WTC11 (cell line): Measurements from ENCODE around the gene RNF126.

Source experiments
- CREM ChIP-seq: sonication (generic); formaldehyde crosslinking; IDR thresholded peaks from 2 replicates; pipeline ENCODE4 v1.8.1; 2022; ENCODE audit warnings: mild to moderate bottlenecking, missing genetic modification reagents, moderate library complexity
- KAT7 ChIP-seq: sonication (generic); formaldehyde crosslinking; IDR thresholded peaks from 2 replicates; pipeline ENCODE4 v1.8.1; 2023; ENCODE audit warnings: missing genetic modification reagents, mild to moderate bottlenecking, borderline replicate concordance
- SP1 ChIP-seq: sonication (generic); formaldehyde crosslinking; conservative IDR thresholded peaks from 2 replicates; pipeline ENCODE4 v1.8.1; 2022; ENCODE audit warnings: missing genetic modification reagents
- ZNF121 ChIP-seq: sonication (generic); formaldehyde crosslinking; IDR thresholded peaks from 2 replicates; pipeline ENCODE4 v1.8.0; 2023; ENCODE audit warnings: missing genetic modification reagents
- TF ChIP-seq, protein P1 (sequence below): fragments of 250-450 bp; sonication (Bioruptor Pico); IDR thresholded peaks from 2 replicates; pipeline ENCODE4 v1.9.0; 2021; ENCODE audit warnings: moderate library complexity, mild to moderate bottlenecking, inconsistent platforms, borderline replicate concordance
- TF ChIP-seq, protein P2 (sequence below): sonication (generic); formaldehyde crosslinking; IDR thresholded peaks from 2 replicates; pipeline ENCODE4 v1.8.0; 2022; ENCODE audit warnings: mild to moderate bottlenecking, missing genetic modification reagents
- TF ChIP-seq, protein P3 (sequence below): sonication (generic); formaldehyde crosslinking; IDR thresholded peaks from 2 replicates; pipeline ENCODE4 v1.8.1; 2022; ENCODE audit warnings: missing genetic modification reagents, borderline replicate concordance
- TF ChIP-seq, protein P4 (sequence below): sonication (generic); formaldehyde crosslinking; IDR thresholded peaks from 2 replicates; pipeline ENCODE4 v1.8.1; 2022; ENCODE audit warnings: mild to moderate bottlenecking, moderate library complexity, missing genetic modification reagents
- TF ChIP-seq, protein P5 (sequence below): fragments of 200-600 bp; IDR thresholded peaks from 2 replicates; pipeline ENCODE4 v1.8.0; 2022; ENCODE audit warnings: antibody characterized with exemption
- TF ChIP-seq, protein P6 (sequence below): sonication (generic); formaldehyde crosslinking; IDR thresholded peaks from 2 replicates; pipeline ENCODE4 v1.8.0; 2022; ENCODE audit warnings: mild to moderate bottlenecking, missing genetic modification reagents
- TF ChIP-seq, protein P7 (sequence below): sonication (generic); formaldehyde crosslinking; IDR thresholded peaks from 2 replicates; pipeline ENCODE4 v1.8.0; 2023; ENCODE audit warnings: mild to moderate bottlenecking, missing genetic modification reagents
- TF ChIP-seq, protein P8 (sequence below): sonication (generic); formaldehyde crosslinking; IDR thresholded peaks from 2 replicates; pipeline ENCODE4 v1.8.0; 2023; ENCODE audit warnings: missing genetic modification reagents

DNA sequence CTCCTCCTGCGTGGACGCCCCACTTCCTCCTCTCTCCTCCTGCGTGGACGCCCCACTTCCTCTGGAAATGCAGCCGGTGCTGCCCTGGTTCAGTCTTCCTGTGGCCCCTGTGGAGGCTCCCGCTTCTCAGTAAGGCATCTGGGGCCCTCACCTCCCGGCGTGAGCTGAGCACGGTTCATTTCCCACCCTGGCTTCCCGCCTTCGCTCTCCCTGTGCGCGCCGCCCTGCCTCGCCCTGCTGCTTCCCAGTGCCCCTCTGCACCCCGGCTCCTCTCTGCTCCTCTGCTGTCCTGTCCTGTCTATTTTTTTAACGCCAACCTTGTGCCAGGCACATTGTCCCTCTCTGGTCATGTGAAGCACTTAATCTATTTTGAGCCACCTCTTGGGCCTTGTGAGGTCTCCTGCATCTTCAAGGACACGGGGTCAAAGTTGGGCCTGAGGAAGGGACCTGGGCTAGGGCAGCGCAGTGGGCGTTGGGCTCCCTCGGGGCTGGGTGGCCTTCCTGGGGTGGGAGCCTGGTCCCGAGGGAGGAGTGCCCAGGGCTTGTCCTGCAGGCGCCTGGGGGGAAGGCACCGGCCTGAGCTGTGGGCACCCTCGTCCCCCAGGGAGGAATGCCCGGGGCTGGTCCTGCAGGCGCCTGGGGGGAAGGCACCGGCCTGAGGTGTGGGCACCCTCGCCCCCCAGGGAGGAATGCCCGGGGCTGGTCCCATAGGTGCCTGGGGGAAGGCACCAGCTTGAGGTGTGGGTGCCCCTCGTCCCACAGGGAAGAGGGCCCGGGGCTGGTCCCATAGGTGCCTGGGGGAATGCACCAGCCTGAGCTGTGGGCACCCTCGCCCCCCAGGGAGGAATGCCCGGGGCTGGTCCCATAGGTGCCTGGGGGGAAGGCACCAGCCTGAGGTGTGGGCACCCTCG lies 60.4 kb downstream of the RNF126 start:
- TF ChIP-seq ZNF121 (CRISPR knock-in tag) (no peak), CREM (CRISPR knock-in tag) (no peak), KAT7 (no peak), SP1 (CRISPR knock-in tag) (no peak)
- TF ChIP-seq, protein P1, sequence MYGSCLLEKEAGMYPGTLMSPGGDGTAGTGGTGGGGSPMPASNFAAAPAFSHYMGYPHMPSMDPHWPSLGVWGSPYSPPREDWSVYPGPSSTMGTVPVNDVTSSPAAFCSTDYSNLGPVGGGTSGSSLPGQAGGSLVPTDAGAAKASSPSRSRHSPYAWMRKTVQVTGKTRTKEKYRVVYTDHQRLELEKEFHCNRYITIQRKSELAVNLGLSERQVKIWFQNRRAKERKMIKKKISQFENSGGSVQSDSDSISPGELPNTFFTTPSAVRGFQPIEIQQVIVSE (CRISPR knock-in tag), result no peak
- TF ChIP-seq, protein P2, sequence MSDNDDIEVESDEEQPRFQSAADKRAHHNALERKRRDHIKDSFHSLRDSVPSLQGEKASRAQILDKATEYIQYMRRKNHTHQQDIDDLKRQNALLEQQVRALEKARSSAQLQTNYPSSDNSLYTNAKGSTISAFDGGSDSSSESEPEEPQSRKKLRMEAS (CRISPR knock-in tag), result no peak
- TF ChIP-seq, protein P3, sequence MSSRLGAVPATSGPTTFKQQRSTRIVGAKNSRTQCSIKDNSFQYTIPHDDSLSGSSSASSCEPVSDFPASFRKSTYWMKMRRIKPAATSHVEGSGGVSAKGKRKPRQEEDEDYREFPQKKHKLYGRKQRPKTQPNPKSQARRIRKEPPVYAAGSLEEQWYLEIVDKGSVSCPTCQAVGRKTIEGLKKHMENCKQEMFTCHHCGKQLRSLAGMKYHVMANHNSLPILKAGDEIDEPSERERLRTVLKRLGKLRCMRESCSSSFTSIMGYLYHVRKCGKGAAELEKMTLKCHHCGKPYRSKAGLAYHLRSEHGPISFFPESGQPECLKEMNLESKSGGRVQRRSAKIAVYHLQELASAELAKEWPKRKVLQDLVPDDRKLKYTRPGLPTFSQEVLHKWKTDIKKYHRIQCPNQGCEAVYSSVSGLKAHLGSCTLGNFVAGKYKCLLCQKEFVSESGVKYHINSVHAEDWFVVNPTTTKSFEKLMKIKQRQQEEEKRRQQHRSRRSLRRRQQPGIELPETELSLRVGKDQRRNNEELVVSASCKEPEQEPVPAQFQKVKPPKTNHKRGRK, result no peak
- TF ChIP-seq, protein P4, sequence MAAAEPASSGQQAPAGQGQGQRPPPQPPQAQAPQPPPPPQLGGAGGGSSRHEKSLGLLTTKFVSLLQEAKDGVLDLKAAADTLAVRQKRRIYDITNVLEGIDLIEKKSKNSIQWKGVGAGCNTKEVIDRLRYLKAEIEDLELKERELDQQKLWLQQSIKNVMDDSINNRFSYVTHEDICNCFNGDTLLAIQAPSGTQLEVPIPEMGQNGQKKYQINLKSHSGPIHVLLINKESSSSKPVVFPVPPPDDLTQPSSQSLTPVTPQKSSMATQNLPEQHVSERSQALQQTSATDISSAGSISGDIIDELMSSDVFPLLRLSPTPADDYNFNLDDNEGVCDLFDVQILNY (CRISPR knock-in tag), result no peak
- TF ChIP-seq, protein P5, sequence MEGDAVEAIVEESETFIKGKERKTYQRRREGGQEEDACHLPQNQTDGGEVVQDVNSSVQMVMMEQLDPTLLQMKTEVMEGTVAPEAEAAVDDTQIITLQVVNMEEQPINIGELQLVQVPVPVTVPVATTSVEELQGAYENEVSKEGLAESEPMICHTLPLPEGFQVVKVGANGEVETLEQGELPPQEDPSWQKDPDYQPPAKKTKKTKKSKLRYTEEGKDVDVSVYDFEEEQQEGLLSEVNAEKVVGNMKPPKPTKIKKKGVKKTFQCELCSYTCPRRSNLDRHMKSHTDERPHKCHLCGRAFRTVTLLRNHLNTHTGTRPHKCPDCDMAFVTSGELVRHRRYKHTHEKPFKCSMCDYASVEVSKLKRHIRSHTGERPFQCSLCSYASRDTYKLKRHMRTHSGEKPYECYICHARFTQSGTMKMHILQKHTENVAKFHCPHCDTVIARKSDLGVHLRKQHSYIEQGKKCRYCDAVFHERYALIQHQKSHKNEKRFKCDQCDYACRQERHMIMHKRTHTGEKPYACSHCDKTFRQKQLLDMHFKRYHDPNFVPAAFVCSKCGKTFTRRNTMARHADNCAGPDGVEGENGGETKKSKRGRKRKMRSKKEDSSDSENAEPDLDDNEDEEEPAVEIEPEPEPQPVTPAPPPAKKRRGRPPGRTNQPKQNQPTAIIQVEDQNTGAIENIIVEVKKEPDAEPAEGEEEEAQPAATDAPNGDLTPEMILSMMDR, result no peak
- TF ChIP-seq, protein P6, sequence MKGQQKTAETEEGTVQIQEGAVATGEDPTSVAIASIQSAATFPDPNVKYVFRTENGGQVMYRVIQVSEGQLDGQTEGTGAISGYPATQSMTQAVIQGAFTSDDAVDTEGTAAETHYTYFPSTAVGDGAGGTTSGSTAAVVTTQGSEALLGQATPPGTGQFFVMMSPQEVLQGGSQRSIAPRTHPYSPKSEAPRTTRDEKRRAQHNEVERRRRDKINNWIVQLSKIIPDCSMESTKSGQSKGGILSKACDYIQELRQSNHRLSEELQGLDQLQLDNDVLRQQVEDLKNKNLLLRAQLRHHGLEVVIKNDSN (CRISPR knock-in tag), result no peak
- TF ChIP-seq, protein P7, sequence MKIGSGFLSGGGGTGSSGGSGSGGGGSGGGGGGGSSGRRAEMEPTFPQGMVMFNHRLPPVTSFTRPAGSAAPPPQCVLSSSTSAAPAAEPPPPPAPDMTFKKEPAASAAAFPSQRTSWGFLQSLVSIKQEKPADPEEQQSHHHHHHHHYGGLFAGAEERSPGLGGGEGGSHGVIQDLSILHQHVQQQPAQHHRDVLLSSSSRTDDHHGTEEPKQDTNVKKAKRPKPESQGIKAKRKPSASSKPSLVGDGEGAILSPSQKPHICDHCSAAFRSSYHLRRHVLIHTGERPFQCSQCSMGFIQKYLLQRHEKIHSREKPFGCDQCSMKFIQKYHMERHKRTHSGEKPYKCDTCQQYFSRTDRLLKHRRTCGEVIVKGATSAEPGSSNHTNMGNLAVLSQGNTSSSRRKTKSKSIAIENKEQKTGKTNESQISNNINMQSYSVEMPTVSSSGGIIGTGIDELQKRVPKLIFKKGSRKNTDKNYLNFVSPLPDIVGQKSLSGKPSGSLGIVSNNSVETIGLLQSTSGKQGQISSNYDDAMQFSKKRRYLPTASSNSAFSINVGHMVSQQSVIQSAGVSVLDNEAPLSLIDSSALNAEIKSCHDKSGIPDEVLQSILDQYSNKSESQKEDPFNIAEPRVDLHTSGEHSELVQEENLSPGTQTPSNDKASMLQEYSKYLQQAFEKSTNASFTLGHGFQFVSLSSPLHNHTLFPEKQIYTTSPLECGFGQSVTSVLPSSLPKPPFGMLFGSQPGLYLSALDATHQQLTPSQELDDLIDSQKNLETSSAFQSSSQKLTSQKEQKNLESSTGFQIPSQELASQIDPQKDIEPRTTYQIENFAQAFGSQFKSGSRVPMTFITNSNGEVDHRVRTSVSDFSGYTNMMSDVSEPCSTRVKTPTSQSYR (CRISPR knock-in tag), result no peak
- TF ChIP-seq, protein P8, sequence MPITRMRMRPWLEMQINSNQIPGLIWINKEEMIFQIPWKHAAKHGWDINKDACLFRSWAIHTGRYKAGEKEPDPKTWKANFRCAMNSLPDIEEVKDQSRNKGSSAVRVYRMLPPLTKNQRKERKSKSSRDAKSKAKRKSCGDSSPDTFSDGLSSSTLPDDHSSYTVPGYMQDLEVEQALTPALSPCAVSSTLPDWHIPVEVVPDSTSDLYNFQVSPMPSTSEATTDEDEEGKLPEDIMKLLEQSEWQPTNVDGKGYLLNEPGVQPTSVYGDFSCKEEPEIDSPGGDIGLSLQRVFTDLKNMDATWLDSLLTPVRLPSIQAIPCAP (CRISPR knock-in tag), result no peak
